ENCODE data around the gene SFTPA1.
A peak's percentile ranks its signal among the peaks of the same experiment; 100 is the strongest.
"Not testable (repeated sequence)": the region's sequence is repeated elsewhere in the genome, so short reads cannot be mapped to it uniquely, and the experiment has no call there.

Gene SFTPA1

DNA sequence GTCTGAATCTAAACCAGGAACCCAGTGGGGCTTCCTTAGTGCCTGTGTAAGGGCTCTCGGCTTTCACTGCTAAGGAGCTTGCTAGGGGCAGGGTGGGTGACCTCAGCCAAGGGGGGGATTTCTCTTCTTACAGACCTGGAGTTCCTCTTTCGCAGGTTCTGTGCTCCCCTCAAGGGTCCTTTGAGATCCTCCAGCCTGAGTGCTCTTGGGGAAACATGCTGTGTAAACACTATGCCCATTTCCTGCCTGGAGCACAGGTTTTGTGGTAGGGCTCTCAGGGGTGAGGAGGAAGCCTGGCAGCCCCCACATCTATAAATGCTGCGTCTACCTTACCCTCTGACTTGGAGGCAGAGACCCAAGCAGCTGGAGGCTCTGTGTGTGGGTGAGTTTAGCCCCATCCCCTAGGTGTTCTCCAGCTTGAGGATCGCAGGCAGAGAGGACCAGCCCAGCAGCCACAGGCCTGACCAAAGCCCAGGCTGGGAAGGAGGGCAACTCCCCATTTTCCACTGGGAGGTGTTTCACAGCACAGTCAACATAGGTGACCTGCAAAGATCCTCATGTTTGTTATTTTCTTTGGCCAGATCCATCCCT lies at the start of gene SFTPA1:
Gene SFTPA1, plus strand, starts transcription at position 339 of the 591 bp plus-strand sequence. CDS start 887 bp downstream, outside the sequence.
- DNase-seq = no peak
- in situ Hi-C loops (cut with HindIII; ENCODE audit: low pct_ligation_motif_present, low pct_unique_long_range_greater_than_20kb, low sequenced_read_pairs) = no loop called here

DNA sequence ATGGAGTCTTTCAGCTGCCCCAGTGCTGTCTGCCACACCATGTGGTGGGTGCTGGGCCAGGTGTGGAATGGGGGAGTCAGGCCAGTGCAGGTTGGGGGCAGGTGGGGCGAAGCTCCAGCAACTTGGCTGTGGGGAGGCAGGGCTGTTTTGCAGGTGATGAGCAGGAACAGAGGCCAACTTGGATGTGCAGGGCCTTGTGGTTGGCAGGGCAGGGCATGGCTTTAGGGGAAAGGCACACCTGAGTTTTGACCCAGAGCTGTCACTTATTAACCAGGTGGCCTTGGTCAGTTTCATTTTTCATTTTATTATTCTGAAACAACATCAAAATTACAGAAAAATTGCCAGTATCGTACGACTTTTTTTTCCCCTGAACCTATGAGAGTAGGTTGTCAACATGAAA lies 49.5 kb upstream of the SFTPA1 start:
- no peak for DNase-seq
- in situ Hi-C loops (cut with HindIII; ENCODE audit: low pct_ligation_motif_present, low pct_unique_long_range_greater_than_20kb, low sequenced_read_pairs) = no loop called here

DNA sequence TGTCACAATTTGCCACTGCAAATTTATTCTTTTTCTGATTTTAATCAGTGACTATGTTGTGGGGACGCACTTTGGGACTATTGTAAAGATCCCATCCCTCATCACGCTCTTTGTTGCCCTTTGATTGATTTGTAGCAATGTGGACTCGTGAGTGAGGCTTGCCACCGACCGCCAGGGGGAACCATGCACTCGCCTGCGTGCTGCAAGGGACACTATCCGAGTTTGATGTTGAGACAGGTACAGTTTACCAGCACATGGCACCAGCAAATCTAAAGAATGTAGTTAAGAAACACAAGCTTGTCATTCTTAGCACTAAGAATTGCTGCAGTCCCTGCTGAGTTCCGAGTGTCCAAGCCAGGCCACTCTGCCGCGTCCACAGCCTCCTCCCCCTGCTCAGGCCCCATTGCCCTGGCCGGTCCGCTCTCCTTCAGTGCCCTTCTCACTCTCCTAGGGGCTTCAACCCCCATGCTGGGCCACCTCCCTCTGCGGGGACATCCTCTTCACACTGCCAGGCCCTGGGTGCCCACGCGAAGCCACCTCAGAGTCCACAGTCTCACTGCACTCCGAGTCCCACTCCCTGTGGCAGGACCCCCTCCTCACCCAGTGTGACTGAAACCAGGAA lies 48.5 kb upstream of the SFTPA1 start:
- in situ Hi-C loops (cut with HindIII; ENCODE audit: low pct_ligation_motif_present, low pct_unique_long_range_greater_than_20kb, low sequenced_read_pairs) = no loop called here
- peak; percentile 60 for DNase-seq

DNA sequence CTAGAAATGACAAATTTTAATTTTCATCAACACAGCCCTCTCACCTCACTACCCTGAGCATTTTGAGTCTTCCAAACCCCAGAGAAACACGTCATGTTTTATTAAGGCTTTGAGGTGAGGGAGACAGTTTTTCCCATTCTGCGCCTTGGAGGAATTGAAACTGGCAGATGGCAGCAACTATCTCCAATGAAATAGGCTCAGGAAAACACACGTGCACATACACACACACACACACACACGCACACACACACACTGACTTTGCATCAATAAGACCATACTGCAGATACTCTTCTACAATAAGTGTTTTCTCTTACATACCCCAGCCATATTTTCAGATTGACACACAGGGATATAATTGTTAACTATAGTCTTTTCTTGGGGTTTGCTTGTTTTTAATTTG lies 47.3 kb upstream of the SFTPA1 start:
- in situ Hi-C loops (cut with HindIII; ENCODE audit: low pct_ligation_motif_present, low pct_unique_long_range_greater_than_20kb, low sequenced_read_pairs) = no loop called here
- DNase-seq = no peak

DNA sequence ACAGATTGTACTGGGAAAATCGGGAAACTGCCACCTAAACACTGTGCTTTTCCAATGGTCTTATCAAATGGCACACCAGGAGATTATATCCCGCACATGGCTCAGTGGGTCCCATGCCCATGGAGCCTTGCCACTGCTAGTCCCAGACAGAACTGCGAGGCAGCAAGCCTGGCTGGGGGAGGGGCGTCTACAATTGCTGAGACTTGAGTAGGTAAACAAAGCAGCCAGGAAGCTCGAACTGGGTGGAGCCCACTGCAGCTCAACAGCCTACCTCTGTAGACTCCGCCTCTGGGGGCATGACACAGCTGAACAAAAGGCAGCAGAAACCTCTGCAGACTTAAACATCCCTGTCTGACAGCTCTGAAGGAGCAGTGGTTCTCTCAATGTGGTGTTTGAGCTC lies 40.1 kb upstream of the SFTPA1 start:
- DNase-seq; in situ Hi-C loops (cut with HindIII; ENCODE audit: low pct_ligation_motif_present, low pct_unique_long_range_greater_than_20kb, low sequenced_read_pairs): not testable (repeated sequence)

DNA sequence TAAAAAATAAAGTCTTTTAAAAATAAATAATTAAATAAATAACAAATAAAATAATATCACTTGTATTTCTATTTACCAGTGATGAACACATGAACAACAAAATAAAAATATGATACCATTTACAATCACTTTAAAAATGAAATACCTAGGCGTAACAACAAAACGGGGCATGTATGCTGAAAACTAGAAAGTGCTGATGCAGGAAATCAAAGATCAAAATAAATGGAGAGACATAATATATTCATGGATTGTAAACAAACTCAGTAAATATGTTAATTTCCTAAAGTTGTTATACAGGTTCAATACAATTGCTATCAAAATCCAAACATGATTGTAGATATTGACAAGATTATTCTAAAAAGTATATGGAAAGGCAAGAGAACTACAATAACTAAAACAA lies 31.4 kb upstream of the SFTPA1 start:
- DNase-seq = no peak
- in situ Hi-C loops (cut with HindIII; ENCODE audit: low pct_ligation_motif_present, low pct_unique_long_range_greater_than_20kb, low sequenced_read_pairs) = no loop called here

DNA sequence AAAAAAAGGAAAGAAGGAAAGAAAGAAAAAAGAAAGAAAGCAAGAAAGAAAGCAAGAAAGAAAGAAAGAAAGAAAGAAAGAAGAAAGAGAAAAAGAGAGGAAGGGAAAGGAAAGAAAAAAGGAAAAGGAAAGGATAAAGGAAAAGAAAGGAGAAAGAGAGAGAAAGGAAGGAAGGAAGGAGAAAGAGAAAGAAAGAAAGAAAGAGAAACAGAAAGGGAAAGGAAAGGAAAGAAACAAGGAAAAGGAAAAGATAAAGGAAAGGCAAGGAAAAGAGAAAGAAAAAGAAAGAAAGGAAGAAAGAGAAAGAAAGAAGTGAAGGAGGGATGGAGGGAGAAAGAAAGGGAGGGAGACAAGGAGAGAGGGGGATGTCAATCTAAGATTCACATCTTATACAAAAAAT lies 29.7 kb upstream of the SFTPA1 start:
- DNase-seq = no peak
- in situ Hi-C loops (cut with HindIII; ENCODE audit: low pct_ligation_motif_present, low pct_unique_long_range_greater_than_20kb, low sequenced_read_pairs) = no loop called here

DNA sequence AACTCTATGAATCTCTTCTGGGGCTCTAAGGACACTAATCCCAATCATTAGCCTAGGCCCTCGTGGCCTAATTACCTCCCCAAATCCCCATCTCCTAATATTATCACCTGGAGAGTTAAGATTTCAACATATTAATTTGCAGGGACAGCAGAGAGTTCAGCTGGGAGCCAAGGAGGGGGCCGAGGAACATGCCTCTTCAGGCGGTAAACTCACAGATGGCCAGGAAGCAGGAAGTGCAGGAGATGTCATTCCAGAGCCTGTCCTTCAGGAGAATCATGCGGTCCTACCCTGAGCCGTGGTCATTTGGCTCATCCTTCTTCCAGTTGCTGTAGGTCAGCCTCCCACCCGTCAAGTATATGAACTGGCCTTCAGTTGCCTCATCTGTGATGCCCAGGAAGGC lies 28.6 kb upstream of the SFTPA1 start:
- in situ Hi-C loops (cut with HindIII; ENCODE audit: low pct_ligation_motif_present, low pct_unique_long_range_greater_than_20kb, low sequenced_read_pairs) = no loop called here
- no peak for DNase-seq

DNA sequence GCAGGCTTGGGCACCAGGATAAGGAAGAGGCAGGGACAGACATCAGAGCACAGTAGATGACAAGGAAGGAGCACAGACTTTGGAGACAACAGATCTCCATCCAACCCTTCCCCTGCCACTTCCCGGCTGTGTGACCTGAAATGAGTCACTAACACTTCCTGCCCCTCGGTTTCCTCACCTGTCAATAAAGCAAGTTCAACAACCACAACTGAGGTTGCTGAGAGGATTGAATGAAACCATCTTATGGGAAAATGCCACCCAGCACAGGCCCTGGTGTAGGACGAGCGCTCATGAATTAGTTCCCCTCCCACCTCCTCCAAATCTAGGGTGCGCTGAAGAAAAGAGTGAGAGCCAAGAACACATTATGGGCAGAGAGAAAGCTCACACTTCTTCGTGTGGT lies 27.8 kb upstream of the SFTPA1 start:
- DNase-seq; in situ Hi-C loops (cut with HindIII; ENCODE audit: low pct_ligation_motif_present, low pct_unique_long_range_greater_than_20kb, low sequenced_read_pairs): not testable (repeated sequence)

DNA sequence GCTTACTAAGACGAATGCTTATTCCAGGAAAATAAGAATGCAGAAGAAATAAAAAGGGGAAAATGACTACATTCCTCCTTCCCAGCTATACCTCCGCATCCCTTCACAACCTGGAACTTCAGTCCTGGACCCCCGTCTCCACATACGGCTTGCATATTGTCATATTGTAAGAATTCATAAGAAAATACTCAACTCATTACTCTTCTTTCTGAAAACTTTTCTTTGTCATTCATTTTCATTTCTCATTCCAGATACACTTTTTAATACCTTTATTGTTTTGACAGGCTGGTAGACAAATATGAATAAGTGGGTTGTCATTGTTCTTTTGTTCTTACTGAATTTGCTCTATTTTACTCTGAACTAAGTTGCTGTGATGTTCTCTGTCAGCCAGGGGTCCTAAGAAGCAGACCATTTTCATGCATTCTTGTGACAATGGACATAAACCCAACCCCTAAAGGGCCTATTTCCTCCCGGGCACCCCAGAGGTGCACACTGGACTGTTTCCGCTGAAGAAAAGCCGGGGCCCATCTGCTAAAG lies 27.2 kb upstream of the SFTPA1 start:
- in situ Hi-C loops (cut with HindIII; ENCODE audit: low pct_ligation_motif_present, low pct_unique_long_range_greater_than_20kb, low sequenced_read_pairs) = no loop called here

DNA sequence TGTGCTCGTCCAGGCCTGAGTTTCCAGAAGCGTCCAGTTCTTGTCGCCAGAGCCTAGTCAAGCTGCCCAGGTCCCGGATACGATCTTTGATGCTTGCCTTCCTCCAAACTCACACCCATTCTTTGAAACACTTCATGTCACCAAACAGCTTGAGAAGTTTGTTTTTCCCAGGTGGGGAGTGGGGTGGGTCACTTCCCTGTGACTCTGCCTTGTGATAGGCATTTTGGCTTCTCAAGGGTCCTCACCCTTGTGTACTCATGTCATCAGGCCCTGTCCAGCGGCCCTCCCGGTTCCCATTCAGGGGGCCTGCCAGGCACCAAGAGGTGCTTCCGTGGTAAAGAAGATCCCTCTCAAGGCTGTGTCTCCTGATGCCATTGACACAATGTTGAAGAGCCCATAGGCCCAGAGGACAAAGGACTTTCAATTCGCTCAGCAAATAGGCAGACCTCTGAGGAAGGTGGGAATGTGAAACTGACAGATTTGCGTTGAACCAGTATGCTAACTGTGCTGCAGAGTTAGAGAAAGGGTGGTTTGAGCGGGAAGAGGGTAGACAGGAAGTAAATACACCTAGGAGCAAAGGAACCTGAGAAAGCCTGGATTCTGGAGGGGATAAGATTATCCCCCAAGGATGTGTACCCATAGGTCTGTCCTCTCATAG lies 24.7 kb upstream of the SFTPA1 start:
- no peak for DNase-seq
- in situ Hi-C loops (cut with HindIII; ENCODE audit: low pct_ligation_motif_present, low pct_unique_long_range_greater_than_20kb, low sequenced_read_pairs) = no loop called here

More for the DNA sequence above, 27.2 kb upstream of the SFTPA1 start:
- no peak for DNase-seq

DNA sequence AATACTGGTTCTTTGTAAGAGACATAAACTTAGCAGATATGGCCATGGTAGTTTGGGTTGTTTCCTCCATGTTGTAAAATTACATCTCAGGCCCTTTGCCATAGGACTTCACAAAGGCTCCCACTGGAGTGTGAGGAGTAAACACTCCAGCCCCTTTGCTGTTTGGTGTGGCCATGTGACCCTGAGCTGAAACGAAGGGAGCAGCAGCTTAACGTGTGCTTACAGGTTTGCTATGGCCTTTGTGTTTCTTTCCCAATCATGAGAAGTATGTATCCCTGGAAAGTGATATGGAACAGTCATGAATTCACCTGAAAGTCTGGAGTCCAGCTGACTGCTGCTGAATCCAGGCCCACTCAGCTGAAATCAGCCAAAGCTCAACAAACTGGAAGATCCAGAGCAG lies 23.8 kb upstream of the SFTPA1 start:
- no peak for DNase-seq

DNA sequence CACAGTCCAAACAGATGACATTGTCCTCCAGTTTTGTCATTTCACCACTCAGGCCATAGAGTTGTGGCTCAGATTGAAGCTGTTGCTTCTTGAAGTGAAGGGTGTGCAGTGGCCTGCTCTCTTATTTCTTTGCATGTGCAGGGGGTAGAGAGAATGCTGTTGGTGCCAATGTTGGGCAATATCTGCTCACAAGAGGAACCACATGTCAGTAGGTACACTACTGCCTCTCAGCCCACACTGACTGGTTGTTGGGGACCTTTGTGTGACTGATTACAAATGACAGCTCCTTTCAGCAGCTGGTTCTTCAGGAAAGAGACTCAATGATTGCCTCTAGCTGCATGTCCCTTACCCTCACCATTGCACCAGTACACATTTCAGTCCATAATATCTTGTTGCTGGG lies 21.9 kb upstream of the SFTPA1 start:
- in situ Hi-C loops (cut with HindIII; ENCODE audit: low pct_ligation_motif_present, low pct_unique_long_range_greater_than_20kb, low sequenced_read_pairs) = no loop called here
- no peak for DNase-seq

More for the DNA sequence above, 23.8 kb upstream of the SFTPA1 start:
- in situ Hi-C loops (cut with HindIII; ENCODE audit: low pct_ligation_motif_present, low pct_unique_long_range_greater_than_20kb, low sequenced_read_pairs) = no loop called here

DNA sequence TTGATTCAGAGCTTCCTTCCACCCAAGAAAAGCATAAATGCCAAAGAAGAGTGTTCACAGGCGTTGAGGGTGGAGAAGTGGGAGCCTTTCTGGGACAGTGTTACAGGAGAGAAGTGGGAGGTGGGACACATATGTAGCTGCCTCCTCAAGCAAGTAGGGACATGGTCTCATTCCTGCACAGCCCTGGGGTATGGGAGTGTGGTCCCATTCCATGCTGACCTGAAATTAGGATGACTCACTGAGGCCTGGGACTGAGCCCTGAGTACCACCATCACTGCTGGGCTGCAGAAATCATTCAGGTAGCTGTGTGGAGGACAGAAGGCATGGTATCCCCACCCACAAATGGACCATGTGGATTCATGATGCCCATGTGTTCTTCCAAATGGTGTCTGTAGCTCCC lies 17.4 kb upstream of the SFTPA1 start:
- no peak for DNase-seq
- in situ Hi-C loops (cut with HindIII; ENCODE audit: low pct_ligation_motif_present, low pct_unique_long_range_greater_than_20kb, low sequenced_read_pairs) = no loop called here

DNA sequence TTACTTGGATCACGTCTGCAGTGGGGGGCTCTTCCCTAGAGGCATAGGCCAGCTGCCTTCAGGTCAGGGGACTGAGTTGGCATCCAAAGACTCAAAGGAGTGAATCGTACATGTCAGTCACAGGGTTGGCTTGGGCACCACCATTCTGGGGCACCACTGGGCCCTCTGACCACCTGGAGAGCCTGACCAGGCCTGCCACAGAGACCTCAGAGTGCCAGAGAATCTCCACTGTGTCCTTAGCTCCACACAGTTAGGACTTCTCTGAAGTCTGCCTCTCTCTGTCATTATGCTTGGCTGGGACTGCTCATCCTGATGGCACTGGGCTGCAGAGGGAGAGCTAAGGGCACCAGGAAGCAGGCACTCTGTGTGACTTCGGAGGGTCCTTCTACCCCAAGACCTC lies 16.2 kb upstream of the SFTPA1 start:
- in situ Hi-C loops (cut with HindIII; ENCODE audit: low pct_ligation_motif_present, low pct_unique_long_range_greater_than_20kb, low sequenced_read_pairs); DNase-seq: not testable (repeated sequence)

DNA sequence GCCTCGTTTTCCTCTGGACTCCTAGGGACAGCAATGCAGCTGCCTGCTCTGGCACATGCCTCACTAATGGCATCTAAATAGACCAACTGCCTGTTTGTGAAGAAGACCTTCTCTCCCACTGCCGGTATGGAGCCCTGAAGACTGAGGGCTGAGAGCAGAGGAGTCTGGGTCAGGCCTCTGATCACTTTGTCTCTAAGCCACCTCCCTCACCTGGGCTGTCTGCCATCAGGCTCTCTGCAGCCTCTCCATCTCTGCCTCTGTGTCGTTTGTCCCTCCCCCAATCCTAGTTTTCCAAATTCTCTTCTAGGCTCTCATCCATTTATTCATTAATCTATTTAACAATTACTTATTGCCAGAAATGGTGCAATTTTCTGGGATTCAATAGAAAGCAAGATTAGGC lies 15.2 kb upstream of the SFTPA1 start:
- DNase-seq = no peak

DNA sequence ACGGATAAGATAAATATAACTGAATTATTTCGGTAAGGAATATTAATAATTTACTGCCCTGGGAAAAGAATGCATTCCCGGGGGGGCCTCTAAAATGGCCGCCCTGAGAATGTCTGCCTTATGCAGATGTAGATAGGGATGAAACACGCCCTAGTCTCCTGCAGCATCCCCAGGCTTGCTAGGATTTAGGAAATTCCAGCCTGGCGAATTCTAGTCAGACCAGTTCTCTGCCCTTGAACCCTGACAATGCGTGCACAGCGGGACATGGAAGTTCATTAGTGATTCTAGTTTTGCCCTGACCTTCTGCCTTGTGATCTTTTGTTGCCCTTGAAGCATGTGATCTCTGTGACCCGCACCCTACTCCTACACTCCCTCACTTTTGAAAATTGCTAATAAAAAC lies 11.1 kb upstream of the SFTPA1 start:
- in situ Hi-C loops (cut with HindIII; ENCODE audit: low pct_ligation_motif_present, low pct_unique_long_range_greater_than_20kb, low sequenced_read_pairs); DNase-seq: not testable (repeated sequence)

More for the DNA sequence above, 15.2 kb upstream of the SFTPA1 start:
- in situ Hi-C loops (cut with HindIII; ENCODE audit: low pct_ligation_motif_present, low pct_unique_long_range_greater_than_20kb, low sequenced_read_pairs) = no loop called here

DNA sequence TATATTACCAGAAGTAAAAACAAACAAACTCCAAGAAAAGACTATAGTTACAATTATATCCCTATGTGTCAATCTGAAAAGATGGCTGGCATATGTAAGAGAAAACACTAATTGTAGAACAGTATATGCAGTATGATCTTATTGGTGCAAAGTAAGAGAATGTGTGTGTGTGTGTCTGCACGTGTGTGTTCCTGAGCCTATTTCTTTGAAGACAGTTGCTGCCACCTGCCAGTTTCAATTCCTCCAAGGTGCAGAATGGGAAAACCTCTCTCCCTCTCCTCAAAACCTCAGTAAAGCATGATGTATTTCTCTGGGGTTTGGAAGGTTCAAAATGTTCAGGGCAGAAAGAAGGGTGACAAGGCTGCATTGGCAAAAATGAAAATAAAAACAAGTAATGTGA lies 8.8 kb upstream of the SFTPA1 start:
- in situ Hi-C loops (cut with HindIII; ENCODE audit: low pct_ligation_motif_present, low pct_unique_long_range_greater_than_20kb, low sequenced_read_pairs) = no loop called here
- DNase-seq = no peak

DNA sequence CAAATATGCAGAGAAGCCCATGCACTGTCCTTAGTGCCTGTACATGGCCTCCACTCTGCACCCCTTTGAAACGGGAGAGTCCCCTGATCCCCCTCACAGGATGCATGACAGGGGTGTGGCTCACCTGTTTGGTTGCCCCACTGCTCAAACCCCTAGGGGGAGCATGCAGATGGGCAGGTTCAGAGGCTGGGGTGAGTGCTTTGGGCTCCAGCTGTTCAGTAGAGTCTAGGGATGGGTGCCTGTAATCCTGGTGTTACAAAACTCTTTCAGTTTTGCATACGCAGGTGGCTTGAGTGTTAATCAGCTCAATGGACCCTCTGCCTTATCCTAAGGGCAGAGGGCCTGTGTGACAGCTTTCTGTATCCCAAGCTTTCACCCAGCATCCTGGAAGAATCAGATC lies 7.8 kb upstream of the SFTPA1 start:
- no peak for DNase-seq
- in situ Hi-C loops (cut with HindIII; ENCODE audit: low pct_ligation_motif_present, low pct_unique_long_range_greater_than_20kb, low sequenced_read_pairs) = no loop called here

DNA sequence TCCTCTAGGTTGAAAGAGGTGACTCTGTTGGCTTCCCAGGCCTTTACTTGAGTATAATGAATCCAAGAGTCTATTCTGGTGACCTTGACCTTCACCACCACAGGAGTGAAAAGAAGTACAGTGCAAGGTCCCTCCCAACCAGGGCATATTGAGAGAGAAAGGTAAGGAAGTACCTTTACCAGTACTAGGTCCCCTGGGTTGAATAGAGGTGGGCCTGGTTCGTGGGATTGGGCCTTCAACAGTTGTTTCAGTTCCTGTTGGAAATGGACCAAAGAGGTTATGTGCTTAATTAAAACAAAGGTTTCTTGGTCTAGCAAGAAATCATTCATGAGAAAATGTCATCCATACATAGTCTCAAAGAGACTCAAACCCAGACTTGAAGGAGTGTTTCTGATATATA lies 6.4 kb upstream of the SFTPA1 start:
- in situ Hi-C loops (cut with HindIII; ENCODE audit: low pct_ligation_motif_present, low pct_unique_long_range_greater_than_20kb, low sequenced_read_pairs) = no loop called here
- DNase-seq = no peak

Data from ACHN (cell line).